NCI-H510A treated with DMSO at 0.1 percent for 48 hours (cell line): Measurements from ENCODE around the gene CCDC34.

Source experiments
- DNase-seq: peaks from one replicate; lab custom pipeline; 2025; lab: John Stamatoyannopoulos, UW

The CCDC34 gene

DNA sequence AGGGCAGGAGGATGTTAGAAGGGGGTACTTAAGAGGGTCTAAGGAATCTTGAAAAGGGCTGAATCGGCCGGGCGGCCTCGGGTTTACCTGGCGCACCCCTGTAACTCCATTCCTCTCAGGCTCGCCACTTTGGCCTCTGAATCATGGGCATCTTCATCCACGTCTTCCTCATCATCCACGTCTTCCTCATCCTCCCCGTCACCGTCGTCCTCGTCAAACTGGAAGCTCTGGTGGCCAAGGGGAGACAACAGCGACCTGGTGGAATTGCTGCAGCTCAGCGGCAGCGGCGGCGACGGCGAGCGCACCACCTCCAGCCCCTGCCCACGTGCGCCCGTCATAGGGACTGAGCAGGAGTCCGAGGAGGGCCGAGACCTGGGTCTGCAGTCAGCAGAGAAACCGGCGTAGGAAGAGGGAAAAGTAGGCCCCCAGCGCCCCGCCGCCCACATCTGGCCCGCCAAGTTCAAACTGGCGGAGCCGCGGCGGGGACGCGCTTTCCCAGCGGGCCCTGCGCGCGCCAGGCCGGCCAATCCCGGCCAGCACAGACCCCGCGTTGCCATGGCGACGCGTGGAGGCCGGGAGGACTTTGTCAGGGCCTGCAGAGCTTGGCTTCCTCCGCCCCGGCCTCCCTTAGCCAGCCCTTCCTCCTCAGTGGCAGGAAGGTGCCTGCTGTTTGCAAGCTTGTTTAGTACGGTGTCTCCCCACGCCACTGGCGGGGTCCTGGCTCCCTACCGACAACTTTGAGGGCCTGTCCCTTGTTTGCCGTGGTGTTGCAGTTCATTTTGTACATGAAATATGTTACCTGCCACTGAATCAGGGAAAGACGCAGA is at the start of gene CCDC34:
Gene CCDC34, minus strand, starts transcription at position 467 of the 827 bp plus-strand sequence. Its CDS starts 21 bp downstream, at position 446.
- DNase-seq: peak; percentile 57

- no peak for DNase-seq
Measured at GRCh38 chr11:27412192-27412691, 49.2 kb upstream of the CCDC34 start.

- DNase-seq: no peak
Measured at GRCh38 chr11:27411328-27411727, 48.3 kb upstream of the CCDC34 start.

GRCh38 chr11:27410272-27410671 is 47.3 kb upstream of the CCDC34 start:
- no peak for DNase-seq

DNA sequence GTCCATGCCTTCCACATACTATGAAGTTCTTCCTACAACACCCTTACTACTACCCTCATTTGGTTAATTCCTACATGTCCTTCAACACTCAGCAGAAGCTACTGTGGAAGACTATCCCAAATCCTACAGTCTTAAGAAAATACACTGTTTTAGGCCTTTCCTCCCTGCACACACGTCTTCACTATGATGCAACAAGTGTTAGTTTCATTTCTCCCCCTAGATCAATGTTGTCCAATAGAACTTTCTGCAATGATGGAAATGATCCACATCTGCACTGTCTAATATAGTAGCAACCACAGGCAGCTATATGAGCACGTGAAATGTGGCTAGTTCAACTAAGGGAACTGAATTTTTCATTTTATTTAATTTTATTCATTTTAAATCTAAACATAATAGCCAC is 46.7 kb upstream of the CCDC34 start:
- DNase-seq: no peak

DNA sequence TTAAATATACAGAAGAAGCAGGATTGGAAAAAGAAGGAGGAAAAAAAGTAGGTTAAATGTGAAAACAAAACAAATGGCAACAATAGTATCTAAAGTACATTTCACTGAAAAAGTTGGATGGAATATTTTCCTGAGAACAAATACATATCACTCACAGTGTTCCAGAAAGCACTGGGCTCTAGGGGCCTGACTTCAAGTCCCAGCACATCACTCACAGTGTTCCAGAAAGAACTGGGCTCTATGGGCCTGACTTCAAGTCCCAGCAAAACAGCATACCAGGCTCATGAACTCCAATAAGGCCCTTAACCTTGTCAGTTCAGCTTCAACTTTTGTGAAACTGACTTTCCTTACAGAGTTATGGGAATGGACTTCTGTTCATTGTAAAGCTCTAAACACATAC is 46.0 kb upstream of the CCDC34 start:
- DNase-seq: no peak

DNA sequence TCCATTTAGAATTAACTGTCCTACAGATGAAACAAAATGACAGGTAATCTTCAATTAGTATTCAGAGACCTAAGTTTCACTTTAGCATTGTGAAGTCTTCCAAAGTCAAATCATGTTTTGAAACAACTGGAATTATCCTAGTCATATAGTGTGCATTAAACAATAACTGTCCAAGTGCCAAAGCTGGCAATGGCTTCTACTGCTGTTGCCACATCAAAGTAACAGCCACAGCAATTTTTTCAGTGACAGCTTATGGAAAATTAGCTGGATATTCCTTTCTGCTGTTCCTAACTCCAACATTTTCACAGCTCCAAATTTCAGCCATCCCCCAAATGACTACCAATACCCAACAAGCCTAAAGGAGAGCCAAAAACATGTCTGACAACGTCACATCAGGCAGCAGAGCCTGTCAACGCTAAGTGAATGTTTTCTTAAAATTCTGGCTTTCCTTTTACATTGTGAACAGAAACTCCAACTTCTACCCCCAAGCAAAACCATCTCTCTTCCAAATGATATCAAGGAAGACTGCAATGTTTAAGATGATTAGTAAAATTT is 45.3 kb upstream of the CCDC34 start:
- DNase-seq: no peak

DNA sequence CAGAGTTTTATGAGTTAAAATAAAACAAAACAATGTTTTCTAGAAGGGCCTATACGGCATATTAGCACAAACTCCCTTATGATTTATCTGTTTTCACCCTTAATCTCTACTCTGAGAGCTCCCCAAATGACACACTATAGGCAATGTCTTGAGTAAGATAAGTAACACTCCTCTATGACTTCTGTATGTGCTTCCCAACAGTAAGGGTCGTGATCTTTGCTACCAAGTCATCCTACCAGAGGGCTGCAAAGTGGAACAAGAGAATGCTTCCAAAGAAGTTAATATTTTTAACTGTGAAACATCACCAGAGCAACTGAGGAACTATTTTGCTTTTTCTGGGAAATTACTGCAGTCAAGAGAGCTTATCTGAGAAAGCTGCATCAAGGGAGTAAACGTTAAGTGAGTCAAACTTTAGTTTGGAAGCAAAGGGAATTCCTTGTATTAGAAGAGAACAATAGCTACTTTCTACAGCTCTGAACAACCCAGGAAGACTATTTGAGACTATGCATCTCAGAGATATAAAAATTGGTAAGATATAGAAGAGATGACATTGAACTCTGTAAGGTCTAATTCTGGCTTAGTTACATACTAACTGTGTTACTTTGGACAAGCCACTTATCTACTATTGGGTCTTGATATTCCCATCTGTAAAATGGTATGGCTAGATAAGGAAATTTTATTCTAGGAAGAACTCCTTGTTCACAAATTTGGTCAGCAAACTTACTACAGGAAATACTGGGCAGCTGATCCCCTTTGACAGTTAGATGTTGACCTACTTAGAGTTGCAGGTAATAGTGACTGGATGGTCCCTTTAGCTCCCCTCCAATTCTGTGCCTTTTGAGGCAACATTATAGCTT is 43.7 kb upstream of the CCDC34 start:
- DNase-seq: no peak

DNA sequence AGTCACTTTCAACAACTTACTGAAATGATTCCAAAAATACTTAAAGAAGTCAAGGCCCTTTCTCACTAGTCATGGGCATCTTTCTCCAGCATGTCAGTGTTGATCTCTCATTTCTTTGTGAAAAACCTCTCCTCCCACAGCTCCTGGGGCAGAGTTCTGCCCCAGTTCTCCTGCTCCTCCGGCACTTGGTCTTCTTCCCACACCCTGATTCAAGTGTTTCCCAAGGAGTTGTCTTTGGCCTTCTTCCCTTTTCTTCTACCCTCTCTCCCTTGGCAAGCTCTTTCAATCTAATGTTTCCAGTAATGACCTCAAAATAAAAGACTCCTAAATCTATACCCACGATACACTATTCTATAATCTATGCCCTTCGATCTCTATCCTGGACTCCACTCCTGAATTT is 42.1 kb upstream of the CCDC34 start:
- no peak for DNase-seq

- no peak for DNase-seq
Measured at GRCh38 chr11:27404427-27404826, 41.4 kb upstream of the CCDC34 start.

DNA sequence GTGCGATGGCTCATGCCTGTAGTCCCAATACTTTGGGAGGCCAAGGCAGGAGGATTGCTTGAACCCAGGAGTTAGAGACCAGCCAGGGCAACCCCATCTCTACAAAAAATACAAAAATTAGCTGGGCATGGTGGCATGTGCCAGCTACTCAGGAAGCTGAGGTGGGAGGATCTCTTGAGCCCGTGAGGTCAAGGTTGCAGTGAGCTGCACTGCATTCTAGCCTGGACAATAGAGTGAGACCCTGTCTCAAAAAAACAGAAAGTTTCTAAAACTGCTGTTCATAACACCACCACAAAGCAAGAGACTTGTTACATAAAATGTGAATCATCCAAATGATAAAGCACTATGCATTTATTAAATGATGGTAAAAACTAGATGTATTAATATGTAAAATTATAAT is 40.2 kb upstream of the CCDC34 start:
- DNase-seq: no peak

DNA sequence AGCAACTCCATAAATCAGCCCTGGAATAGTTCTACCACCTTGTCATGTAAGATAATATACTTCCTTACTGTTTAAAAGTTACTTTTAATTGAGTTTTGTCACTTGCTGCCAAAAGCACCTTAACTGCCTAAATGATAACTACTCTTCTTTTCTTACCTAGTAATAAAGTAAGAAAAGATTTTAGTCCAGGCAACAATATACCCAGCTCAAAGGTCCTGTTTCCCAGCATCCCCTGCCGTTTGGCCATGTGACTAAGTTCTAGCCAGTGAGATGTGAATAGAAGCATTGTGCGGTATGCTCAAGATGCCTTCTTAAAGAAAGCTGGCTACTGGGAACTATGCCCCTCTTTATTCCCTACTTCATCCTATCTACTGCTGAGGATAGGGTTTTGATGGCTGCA is 39.4 kb upstream of the CCDC34 start:
- DNase-seq: no peak

DNA sequence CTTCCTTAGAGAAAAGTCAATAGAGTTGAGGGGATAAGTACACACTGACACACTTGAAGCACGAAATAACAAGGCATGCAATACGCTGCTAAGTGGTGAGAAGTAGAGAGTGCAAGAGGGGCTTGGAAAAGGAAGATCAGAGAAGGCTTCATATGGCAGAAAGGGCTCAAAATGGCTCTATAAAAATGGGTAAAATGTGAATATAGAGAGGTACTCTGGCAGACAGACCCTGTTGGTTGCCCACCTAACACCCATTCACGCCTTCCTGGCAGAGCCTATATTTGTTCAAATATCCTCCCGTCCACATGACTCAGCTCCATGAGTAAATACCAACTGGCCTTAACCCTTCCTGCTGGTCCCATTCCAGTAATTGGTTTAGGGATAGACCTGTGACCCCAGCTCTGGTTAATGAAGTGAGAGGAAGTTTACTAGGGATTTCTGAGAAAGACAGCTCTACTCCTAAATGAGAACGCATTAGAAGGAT is 38.9 kb upstream of the CCDC34 start:
- peak; percentile 58 for DNase-seq

- DNase-seq: no peak
Measured at GRCh38 chr11:27401280-27401832, 38.3 kb upstream of the CCDC34 start.

- DNase-seq: no peak
Measured at GRCh38 chr11:27398400-27398770, 35.4 kb upstream of the CCDC34 start.

DNA sequence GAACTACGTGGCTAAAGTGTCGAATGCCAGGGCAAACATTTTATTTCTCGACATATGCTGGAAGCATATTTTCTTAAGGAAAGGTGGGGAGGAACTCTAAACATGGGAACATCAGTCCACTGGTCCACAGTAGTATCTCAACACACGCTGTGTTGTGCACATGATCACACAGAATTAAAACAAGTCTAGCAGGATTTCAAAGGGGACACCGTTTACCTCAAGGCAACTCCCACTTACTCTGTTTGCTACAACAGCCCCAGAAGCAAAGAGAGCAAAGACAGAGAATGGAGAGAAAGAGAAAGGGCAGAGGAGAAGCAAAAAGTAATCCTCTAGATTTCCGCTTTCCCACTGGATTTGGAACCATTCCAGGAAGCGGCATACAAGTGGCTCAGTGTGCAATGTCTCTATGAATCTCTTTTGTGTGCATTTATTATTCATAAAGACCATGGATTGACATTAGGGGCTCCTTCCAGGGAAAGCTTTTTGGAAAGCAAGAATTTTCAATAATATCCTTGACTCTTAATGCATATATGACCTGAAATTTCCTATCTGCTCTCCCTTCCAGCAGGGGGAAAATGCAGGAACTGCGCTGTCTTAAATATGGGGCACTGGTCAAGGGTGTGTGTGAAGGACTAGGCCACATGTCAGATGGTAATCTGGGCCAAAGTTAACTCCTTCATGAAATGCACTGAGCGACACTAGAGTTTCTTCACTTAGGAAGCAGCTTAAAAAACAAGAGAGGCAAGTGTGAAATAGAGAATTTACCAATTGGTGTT is 34.8 kb upstream of the CCDC34 start:
- DNase-seq: no peak

- DNase-seq: no peak
Measured at GRCh38 chr11:27396259-27396839, 33.3 kb upstream of the CCDC34 start.

GRCh38 chr11:27395556-27396258 is 32.7 kb upstream of the CCDC34 start:
- peak; percentile 11 for DNase-seq

DNA sequence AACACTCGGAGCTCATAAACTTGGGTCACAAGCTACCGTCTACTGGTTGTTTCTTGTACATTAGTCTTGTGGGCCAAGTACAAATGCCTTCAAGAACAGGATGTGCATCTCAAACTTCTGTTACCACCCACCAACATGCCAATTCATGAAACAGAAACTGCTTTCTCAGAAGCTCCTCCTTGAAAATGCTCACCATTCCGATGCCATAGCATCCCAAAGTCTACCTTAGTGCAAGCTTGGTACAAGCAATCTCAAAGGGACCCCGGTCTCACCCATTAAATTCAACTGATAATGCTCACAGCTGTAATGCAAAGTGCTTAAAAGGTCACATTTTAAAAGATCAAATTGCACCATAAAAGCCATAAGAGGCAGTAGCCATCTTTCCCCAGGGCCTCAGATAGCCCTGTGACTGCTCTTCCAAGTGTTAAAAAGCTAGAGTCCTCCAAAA is 31.8 kb upstream of the CCDC34 start:
- DNase-seq: no peak
